Measurements from ENCODE around the gene C4orf51. TPM values are rescaled to one million over a fixed set of nuclear protein-coding genes. Genes with fewer than 3 reads are reported as not detected.

The C4orf51 gene
- total and polyA plus RNA-seq, 2 of the 8 experiments (the other 6 are each of a cell fraction or from before 2014, with no cell fraction given), result 0.54 TPM; not detected in 1

DNA sequence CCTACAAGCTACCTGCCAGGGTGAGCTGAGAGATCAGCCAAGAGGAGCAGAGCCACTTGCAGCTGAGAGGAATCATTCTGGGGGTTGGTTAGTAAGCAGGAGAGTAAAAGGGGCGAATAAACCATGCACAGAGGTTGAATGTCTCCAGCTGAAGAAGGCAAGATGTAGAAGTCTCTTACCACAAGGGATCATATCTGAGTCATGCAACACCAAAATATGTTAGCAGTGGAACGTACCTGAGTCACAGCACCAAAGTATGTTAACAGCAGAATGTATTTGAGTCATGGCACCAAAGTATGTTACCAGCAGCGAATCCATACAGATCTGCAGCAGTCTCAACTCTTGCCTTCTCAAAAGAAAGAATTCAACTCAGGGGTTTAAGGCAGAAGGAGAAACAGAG, 29.9 kb downstream of the C4orf51 start:
- H2BK12ac ChIP-seq (ENCODE audit: low read depth, low read length), result no peak overlapping the region
- H3K27me3 ChIP-seq (replicated peaks in 1 of 4; ENCODE audit: control insufficient read depth in 3 of 4, extremely low read depth in 1 of 4, insufficient read depth in 3 of 4, low read length in 3 of 4), result no peaks in the 10 kb centered on the region
- H3K14ac ChIP-seq (ENCODE audit: insufficient read length), result no peak overlapping the region
- DNase-seq (ENCODE audit: low read depth in 1 of 2, low spot score in 2 of 2) (no peak), FAIRE-seq (no peak)
- H4K20me1 ChIP-seq (replicated peaks in 1 of 2; ENCODE audit: control insufficient read depth in 1 of 2, insufficient read depth in 2 of 2, low read length in 2 of 2), result no peaks in the 10 kb centered on the region
- no peaks in the 10 kb centered on the region for H3K79me1 ChIP-seq (ENCODE audit: low read depth, low read length)
- no peak overlapping the region for H3K4me3 ChIP-seq (ENCODE audit: extremely low read depth in 1 of 4, insufficient read depth in 2 of 4, low read depth in 3 of 4, low read length in 4 of 4)
- no peak overlapping the region for H4K8ac ChIP-seq (ENCODE audit: extremely low read depth, insufficient read depth, low read length)
- H3K56ac ChIP-seq (replicated peaks; ENCODE audit: insufficient read length, low read depth, low read length), result no peak overlapping the region
- H3K23me2 ChIP-seq (ENCODE audit: low read depth, low read length), result no peaks in the 10 kb centered on the region
- H3K36me3 ChIP-seq (ENCODE audit: control insufficient read depth in 2 of 4, insufficient read depth in 4 of 4, low read length in 3 of 4), result no peaks in the 10 kb centered on the region
- no peak overlapping the region for H2AFZ ChIP-seq (ENCODE audit: low read length)
- no peak overlapping the region for H3K4ac ChIP-seq (replicated peaks; ENCODE audit: insufficient read length, low read depth, low read length)
- H3K27ac ChIP-seq (ENCODE audit: low read depth, low read length), result no peak overlapping the region
- H4K91ac ChIP-seq (replicated peaks; ENCODE audit: insufficient read length, low read length), result no peak overlapping the region
- H4K5ac ChIP-seq (ENCODE audit: insufficient read length, low read depth, low read length), result no peak overlapping the region
- H3K4me2 ChIP-seq (ENCODE audit: insufficient read depth in 1 of 2, low read depth in 2 of 2, low read length in 2 of 2), result no peak overlapping the region
- H2BK15ac ChIP-seq (ENCODE audit: low read length), result no peak overlapping the region
- H3K9ac ChIP-seq (replicated peaks in 1 of 4; ENCODE audit: extremely low read depth in 1 of 4, low read depth in 3 of 4, low read length in 3 of 4), result no peak overlapping the region
- no peaks in the 10 kb centered on the region for H3K79me2 ChIP-seq (ENCODE audit: control insufficient read depth in 1 of 2, insufficient read depth in 2 of 2, low read length in 2 of 2)
- no peak overlapping the region for H3K18ac ChIP-seq (ENCODE audit: extremely low read depth, low read length)
- peaks cover 0 to 6% (median 2%) of the 10 kb centered on the region in 4 experiments; a peak in 5 of 7 replicates for H3K4me1 ChIP-seq (replicated peaks in 1 of 4; ENCODE audit: control insufficient read depth in 3 of 4, insufficient read depth in 4 of 4, low read length in 3 of 4)
- CTCF ChIA-PET (ENCODE audit: partially characterized antibody), result interaction anchor here (0.8 kb wide), 1 partner anchor 29 kb away, joined by 3 read pairs; no protein-coding TSS in a partner anchor
- POLR2A ChIA-PET (ENCODE audit: partially characterized antibody), result no interaction called here
- no peak overlapping the region for H2BK120ac ChIP-seq (replicated peaks; ENCODE audit: low read depth, low read length)
- no peak overlapping the region for H2BK20ac ChIP-seq (ENCODE audit: low read length)
- no peak overlapping the region for H3K23ac ChIP-seq (ENCODE audit: insufficient read length)
- no peak overlapping the region for H2BK5ac ChIP-seq (ENCODE audit: low read depth, low read length)
- 86% methylated on average over 3 of the region's 3 CpGs; no CpG with 5 or more reads in 1 of the 2 experiments for WGBS, 2 experiments (ENCODE audit: extremely low coverage in 1 of 2, insufficient coverage in 1 of 2, insufficient read length in 1 of 2, insufficient replicate concordance in 2 of 2, low coverage in 1 of 2, low lambda C conversion rate in 2 of 2, missing lambda C conversion rate in 1 of 2)
- no peak overlapping the region for H2AK5ac ChIP-seq (ENCODE audit: low read depth, low read length)
- TF ChIP-seq NRF1 (IDR thresholded peaks at IDR 0.05; ENCODE audit: low read depth, low read length) (no peak), SAP30 (IDR thresholded peaks at IDR 0.05; ENCODE audit: insufficient read depth, insufficient replicate concordance, low read length) (no peak), CEBPB (IDR thresholded peaks at IDR 0.05; ENCODE audit: low read depth, low read length) (no peak), TAF1 (IDR thresholded peaks at IDR 0.05; ENCODE audit: low read depth, low read length) (no peak), TAF7 (optimal IDR thresholded peaks at IDR 0.05; ENCODE audit: borderline replicate concordance, low read depth, low read length) (no peak), SIX5 (IDR thresholded peaks at IDR 0.05; ENCODE audit: low read depth, low read length) (no peak), MAX (IDR thresholded peaks at IDR 0.05) (no peak), CHD2 (IDR thresholded peaks at IDR 0.05; ENCODE audit: low read length) (no peak), NANOG (IDR thresholded peaks at IDR 0.05; ENCODE audit: insufficient read depth, low read depth, low read length, poor library complexity, severe bottlenecking) (no peak), POLR2AphosphoS5 (IDR thresholded peaks at IDR 0.05; ENCODE audit: low read depth, low read length) (no peak)
- TF ChIP-seq, protein P1, sequence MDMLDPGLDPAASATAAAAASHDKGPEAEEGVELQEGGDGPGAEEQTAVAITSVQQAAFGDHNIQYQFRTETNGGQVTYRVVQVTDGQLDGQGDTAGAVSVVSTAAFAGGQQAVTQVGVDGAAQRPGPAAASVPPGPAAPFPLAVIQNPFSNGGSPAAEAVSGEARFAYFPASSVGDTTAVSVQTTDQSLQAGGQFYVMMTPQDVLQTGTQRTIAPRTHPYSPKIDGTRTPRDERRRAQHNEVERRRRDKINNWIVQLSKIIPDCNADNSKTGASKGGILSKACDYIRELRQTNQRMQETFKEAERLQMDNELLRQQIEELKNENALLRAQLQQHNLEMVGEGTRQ (IDR thresholded peaks at IDR 0.05; ENCODE audit: low read length), result no peak
- H3K9me3 ChIP-seq (ENCODE audit: insufficient read depth in 2 of 2, low read depth in 1 of 2, low read length in 1 of 2), result no peaks in the 10 kb centered on the region

All from H1 (cell line).